ENCODE data around the gene EVC. TPM values are rescaled to one million over a fixed set of nuclear protein-coding genes. Genes with fewer than 3 reads are reported as not detected.

EVC gene
- total and polyA plus RNA-seq, 2 experiments from 2014 or later, result 4.8 to 8.6 TPM

GRCh38 chr4:5710065-5710960 is 688 bp upstream of the EVC start:
- Histone ChIP-seq H2AFZ (peak overlapping the region; percentile 75), H3K27me3 (no peaks in the 10 kb centered on the region), H3K9me2 (replicated peaks; ENCODE audit: insufficient read depth) (no peaks in the 10 kb centered on the region), H4K20me1 (ENCODE audit: insufficient read depth, poor library complexity, severe bottlenecking) (no peaks in the 10 kb centered on the region), H3K4me1 (ENCODE audit: insufficient read depth) (peaks cover 31% of the 10 kb centered on the region), H3K4me3 (peak overlapping the region; percentile 18), H3K79me2 (peaks cover 37% of the 10 kb centered on the region), H3K4me2 (peak overlapping the region; percentile 80), H3K9me3 (ENCODE audit: low read depth) (peaks cover 5% of the 10 kb centered on the region), H3K27ac (peak overlapping the region; percentile 74), H3K36me3 (replicated peaks; ENCODE audit: insufficient read depth, low read depth) (no peaks in the 10 kb centered on the region)
- 20% methylated on average over 13 of the region's 13 CpGs for WGBS (ENCODE audit: low lambda C conversion rate, missing lambda C conversion rate)
- DNase-seq (ENCODE audit: low spot score), result peak; percentile 21
- no peak for TF ChIP-seq EZH2phosphoT487 (IDR thresholded peaks at IDR 0.05; ENCODE audit: low read depth, severe bottlenecking, unreplicated experiment)
- TF ChIP-seq CTCF (IDR thresholded peaks at IDR 0.05; ENCODE audit: poor library complexity), result peak; percentile 28

- TF ChIP-seq EZH2phosphoT487 (IDR thresholded peaks at IDR 0.05; ENCODE audit: low read depth, severe bottlenecking, unreplicated experiment) (no peak), CTCF (IDR thresholded peaks at IDR 0.05; ENCODE audit: poor library complexity) (no peak), EZH2 (IDR thresholded peaks at IDR 0.05; ENCODE audit: borderline replicate concordance) (no peak)
- peak overlapping the region; percentile 62 for H3K27ac ChIP-seq
- DNase-seq (ENCODE audit: low spot score), result no peak
Measured at GRCh38 chr4:5711479-5712184, 631 bp downstream of the EVC start.

GRCh38 chr4:5712517-5712916 is 1.5 kb downstream of the EVC start:
- no peak overlapping the region for H2AFZ ChIP-seq
- peaks cover 28% of the 10 kb centered on the region for H3K4me1 ChIP-seq (ENCODE audit: insufficient read depth)
- H3K9me3 ChIP-seq (ENCODE audit: low read depth), result peaks cover 5% of the 10 kb centered on the region
- H3K4me3 ChIP-seq, result no peak overlapping the region
- peaks cover 57% of the 10 kb centered on the region for H3K79me2 ChIP-seq
- no peak overlapping the region for H3K27ac ChIP-seq
- WGBS (ENCODE audit: low lambda C conversion rate, missing lambda C conversion rate), result 90% methylated on average over 7 of the region's 7 CpGs
- H3K9me2 ChIP-seq (replicated peaks; ENCODE audit: insufficient read depth), result no peaks in the 10 kb centered on the region
- TF ChIP-seq CTCF (IDR thresholded peaks at IDR 0.05; ENCODE audit: poor library complexity), result no peak
- no peak for TF ChIP-seq EZH2 (IDR thresholded peaks at IDR 0.05; ENCODE audit: borderline replicate concordance)
- no peak for TF ChIP-seq EZH2phosphoT487 (IDR thresholded peaks at IDR 0.05; ENCODE audit: low read depth, severe bottlenecking, unreplicated experiment)
- H3K27me3 ChIP-seq, result no peaks in the 10 kb centered on the region
- no peaks in the 10 kb centered on the region for H4K20me1 ChIP-seq (ENCODE audit: insufficient read depth, poor library complexity, severe bottlenecking)
- no peak for DNase-seq (ENCODE audit: low spot score)
- H3K4me2 ChIP-seq, result peak overlapping the region; percentile 94
- no peaks in the 10 kb centered on the region for H3K36me3 ChIP-seq (replicated peaks; ENCODE audit: insufficient read depth, low read depth)

More at GRCh38 chr4:5711479-5712184, 631 bp downstream of the EVC start:
- H3K4me3 ChIP-seq, result peak overlapping the region; percentile 49
- no peaks in the 10 kb centered on the region for H3K36me3 ChIP-seq (replicated peaks; ENCODE audit: insufficient read depth, low read depth)
- H3K9me2 ChIP-seq (replicated peaks; ENCODE audit: insufficient read depth), result no peaks in the 10 kb centered on the region
- H4K20me1 ChIP-seq (ENCODE audit: insufficient read depth, poor library complexity, severe bottlenecking), result no peaks in the 10 kb centered on the region
- WGBS (ENCODE audit: low lambda C conversion rate, missing lambda C conversion rate), result 19% methylated on average over 32 of the region's 52 CpGs
- peaks cover 31% of the 10 kb centered on the region for H3K4me1 ChIP-seq (ENCODE audit: insufficient read depth)
- H3K4me2 ChIP-seq, result peak overlapping the region; percentile 94
- H3K27me3 ChIP-seq, result no peaks in the 10 kb centered on the region
- peaks cover 50% of the 10 kb centered on the region for H3K79me2 ChIP-seq
- H3K9me3 ChIP-seq (ENCODE audit: low read depth), result peaks cover 5% of the 10 kb centered on the region
- peak overlapping the region; percentile 56 for H2AFZ ChIP-seq
